GOT3 (cell line): ENCODE data around the gene RASGRF1.
"Not testable (repeated sequence)": the region's sequence is repeated elsewhere in the genome, so short reads cannot be mapped to it uniquely, and the experiment has no call there.

Experiments used
- DNase-seq: peaks from one replicate; lab custom pipeline; 2025; ENCODE audit warnings: mixed read lengths; lab: John Stamatoyannopoulos, UW

The RASGRF1 gene

DNA sequence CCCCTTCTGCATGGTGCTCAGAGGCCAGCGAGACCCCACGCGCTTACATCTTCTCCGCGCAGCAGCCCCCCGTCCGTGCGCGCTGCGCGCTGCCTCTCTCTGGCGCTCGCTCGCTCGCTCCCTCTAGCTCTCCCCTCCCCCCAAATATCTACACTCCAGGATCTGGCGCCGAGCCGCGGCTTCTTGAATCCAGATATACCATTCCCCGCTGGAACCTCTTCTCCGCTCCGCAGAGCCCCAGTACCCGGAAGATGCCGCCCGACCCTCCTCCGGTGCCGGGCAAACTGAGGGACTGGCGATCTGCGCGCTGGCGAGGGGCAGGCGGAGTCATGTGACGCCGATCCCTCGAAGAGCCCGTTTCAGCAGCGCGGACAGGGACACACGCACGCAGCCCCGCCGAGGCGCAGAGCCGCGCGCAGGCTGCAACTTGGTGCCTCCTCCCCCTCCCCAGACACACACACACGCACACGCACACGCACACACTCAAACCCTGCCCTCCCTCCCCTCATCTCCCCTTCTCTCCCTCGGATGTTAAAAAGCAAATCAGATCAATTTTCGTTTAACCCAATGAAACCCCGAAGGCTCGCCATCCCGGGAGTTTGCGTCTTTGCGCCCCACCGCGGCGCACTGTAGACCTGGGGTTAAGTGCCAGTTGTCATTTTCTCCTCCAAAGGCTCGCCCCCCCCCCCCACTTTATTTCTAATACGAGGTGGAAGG lies at the start of gene RASGRF1:
Gene RASGRF1, minus strand, starts transcription at position 294 of the 717 bp plus-strand sequence. Its CDS starts 282 bp downstream, at position 12.
- DNase-seq: no peak

- no peak for DNase-seq
These were observed 46.0 kb upstream of the RASGRF1 start for GRCh38 chr15:79136434-79137046.

- DNase-seq: no peak
These were observed 42.7 kb upstream of the RASGRF1 start for GRCh38 chr15:79133309-79133708.

DNA sequence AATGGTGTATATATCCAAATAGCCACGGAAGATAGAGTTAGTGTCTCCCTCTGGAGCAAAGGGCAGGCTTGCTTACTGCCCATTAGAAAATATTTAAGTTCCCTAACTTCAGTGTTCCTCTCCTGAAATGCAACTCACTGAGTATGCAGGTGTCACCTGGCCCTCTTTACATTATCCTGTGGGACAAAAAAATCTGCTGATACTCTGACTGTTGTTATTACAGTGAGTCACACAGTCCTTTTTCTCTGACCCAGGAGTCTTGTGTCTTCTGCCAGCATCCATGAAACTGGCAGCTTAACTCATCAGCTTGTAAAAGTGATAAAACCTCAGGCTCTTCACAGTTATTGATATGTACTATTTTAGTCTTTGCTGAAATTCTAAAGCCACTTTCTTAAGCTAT lies 42.2 kb upstream of the RASGRF1 start:
- DNase-seq: no peak

DNA sequence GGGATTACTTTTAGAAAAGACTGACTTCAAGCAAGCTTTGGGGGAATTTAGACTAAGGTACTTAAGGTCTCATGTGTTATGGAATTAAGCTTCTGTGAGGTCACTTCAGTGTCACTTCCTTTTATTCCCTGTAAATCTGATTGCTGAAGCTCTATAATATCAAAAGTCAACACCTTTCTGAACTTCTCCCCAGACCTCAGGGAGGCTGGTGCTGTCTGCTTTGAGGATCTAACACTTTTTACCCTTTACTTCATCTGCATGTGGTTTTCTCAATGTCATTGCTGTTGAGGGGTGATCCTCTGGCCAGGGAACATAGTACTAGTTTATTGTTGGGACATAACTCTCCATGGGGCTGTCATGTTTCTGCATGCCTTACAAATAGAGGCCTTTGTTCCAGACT lies 41.8 kb upstream of the RASGRF1 start:
- no peak for DNase-seq

- DNase-seq: no peak
These were observed 40.1 kb upstream of the RASGRF1 start for GRCh38 chr15:79130535-79131130.

GRCh38 chr15:79129235-79129634 lies 38.7 kb upstream of the RASGRF1 start:
- DNase-seq: no peak

DNA sequence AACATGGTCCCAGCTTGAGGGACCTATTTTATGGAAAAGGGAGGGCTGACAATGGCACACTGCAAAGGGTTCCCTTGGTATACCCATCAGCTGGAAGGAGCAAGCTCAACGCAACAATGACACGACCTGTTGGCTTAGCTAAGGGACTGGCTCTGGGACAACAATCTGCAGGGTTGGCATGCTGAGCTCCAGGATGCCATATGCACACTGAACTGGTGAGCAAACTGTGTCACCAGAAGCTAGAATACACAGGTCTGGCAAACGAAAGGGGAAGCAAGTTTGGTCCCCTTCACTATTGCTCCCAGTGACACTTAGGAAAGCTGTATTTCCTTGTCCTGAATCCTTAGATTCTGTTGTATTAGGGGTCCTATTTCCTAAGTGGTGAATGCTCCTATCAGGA lies 38.0 kb upstream of the RASGRF1 start:
- DNase-seq: no peak

DNA sequence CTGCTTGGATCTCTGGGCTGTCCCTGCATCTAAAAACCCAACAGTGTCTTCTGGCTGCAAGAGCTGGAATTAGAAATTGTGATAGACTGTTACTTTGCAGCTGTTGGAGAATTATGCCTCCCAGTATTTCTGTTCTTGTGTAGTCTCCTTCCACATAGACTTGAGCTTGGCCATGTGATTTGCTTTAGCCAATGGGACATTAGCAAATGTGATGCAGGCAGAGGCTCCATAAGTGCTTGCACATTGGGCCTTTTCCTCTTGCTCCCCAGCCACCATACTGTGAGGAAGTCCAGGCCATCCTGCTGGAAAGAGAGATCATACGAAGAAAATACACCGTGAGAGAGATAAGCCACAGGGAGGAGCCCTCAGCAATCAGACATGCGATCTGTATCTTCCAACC lies 33.8 kb upstream of the RASGRF1 start:
- DNase-seq: no peak

DNA sequence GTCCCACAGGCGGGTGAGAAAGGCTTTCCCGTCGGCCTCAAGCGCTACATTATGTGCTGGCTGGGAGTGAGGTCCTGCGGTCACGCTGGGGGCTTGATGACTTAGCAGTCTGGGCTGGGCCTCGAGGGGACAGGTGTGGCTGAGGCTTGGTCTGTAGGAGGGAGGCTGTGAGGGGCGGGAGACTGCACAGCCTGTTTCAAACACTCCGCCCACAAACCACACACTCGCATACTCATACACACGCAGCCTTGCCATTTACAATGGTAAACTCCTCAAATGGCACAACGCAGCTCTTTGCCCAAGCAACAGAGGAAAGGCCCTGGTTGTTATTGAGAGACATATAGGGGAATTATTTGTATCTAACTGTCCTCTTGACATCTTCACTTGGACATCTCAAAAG lies 32.4 kb upstream of the RASGRF1 start:
- no peak for DNase-seq

DNA sequence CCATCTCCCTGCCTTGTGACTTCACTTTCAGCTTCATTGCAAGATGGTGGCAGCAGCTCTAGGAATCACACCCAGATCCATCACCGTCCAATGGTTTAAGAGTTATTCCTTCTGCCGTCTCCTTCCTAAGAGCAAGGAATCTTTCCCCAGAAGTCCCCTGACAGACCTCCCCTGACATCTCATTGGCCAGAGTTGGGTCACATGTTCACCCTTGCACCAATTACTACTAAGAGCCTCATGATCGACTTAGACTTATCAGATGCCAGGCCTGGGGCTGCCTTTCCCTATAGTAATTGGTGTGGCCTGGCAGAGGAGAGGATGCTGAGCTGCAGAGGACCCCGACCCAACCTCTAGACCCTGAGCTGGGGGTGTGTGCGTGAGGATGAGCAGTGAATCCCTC lies 31.8 kb upstream of the RASGRF1 start:
- DNase-seq: no peak

DNA sequence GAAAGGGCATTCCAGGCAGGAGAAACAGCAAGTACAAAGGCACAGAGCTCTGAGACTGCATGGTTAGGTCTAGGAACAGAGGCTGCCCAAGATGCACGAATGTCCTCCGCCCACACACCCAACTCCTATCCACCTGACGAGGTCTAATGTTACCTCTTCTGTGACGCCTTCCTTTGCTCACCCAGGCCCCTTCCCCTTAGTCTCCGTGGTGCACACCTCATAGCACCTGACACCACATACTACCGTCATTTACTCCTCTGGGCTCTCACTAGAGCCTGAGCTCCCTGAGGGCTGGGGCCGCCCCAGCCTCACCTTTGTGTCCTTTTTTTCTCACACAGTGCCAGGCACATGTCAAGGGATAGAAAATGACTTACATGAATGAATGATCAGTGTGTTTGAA lies 31.0 kb upstream of the RASGRF1 start:
- no peak for DNase-seq

- DNase-seq: no peak
These were observed 27.0 kb upstream of the RASGRF1 start for GRCh38 chr15:79117442-79118204.

DNA sequence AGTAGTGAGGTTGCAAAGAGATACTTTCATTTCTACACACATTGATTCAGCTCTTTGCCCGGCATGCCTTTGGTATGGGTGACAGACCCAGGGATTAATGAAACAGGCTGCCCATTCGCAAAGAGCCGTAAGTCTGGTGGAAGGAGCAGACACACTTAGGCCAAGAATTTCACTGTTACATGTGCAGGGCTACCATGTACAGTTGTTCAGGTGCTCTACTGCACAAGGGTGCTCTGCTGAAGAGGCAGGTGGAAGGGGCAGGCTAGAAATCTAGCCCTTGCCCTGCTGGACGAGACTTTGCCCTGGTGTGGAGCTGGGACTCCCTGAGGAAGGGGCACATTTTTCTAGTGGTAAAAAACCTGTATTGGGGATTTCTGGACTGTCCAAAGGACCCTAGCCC lies 26.2 kb upstream of the RASGRF1 start:
- DNase-seq: no peak

DNA sequence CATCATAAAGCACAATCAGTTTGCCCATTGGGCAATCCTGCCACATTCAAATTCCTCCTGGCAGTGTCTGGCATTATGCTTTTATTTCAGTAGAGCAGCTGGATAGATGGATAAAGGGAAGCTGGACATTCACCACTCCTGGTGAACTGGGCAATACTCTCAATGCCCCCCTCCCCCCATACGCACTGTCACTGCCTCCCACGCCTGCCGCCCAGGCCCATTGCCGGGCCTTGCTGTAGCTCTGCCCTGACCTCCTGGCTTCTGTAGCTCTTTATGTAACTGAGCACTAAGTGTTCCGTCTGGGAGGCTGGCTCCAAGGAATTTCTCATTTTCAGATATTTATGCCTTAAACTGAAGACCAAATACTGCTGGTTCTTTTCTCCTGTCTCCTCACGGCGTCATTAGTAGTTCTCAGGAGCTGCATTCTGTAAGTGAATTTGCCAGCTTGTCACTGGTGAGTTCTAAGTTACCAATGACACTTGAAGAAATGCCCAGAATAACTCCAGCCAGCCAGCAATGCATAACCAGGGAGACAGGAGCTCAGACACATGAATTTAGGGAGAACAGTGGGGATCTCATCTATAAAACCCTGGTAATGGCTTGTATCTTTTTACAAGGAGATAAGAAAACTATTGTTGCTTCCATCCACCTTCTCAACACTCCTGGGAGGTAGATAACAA lies 25.5 kb upstream of the RASGRF1 start:
- no peak for DNase-seq

DNA sequence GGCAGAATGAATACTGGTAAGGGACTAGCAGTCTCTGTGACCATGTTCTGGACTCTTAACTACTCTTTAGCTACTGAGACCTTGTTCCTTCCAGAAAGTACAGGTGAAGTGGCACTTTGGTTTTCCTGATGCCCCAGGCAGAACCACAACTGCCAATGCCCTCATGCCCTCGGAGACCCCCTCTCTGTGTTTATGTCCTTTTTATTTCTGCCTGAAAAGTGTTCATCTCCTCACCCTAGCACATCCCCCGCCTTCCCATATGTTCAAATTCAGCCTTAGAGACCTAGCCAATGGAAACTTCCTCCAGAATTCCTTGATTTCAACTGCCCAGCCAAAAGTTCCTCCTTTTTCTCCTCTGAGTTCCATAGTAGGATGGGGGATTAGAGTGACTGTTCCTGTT lies 23.3 kb upstream of the RASGRF1 start:
- no peak for DNase-seq

- DNase-seq: not testable (repeated sequence)
These were observed 20.8 kb upstream of the RASGRF1 start for GRCh38 chr15:79111404-79111803.

- no peak for DNase-seq
These were observed 14.6 kb upstream of the RASGRF1 start for GRCh38 chr15:79105141-79105540.

DNA sequence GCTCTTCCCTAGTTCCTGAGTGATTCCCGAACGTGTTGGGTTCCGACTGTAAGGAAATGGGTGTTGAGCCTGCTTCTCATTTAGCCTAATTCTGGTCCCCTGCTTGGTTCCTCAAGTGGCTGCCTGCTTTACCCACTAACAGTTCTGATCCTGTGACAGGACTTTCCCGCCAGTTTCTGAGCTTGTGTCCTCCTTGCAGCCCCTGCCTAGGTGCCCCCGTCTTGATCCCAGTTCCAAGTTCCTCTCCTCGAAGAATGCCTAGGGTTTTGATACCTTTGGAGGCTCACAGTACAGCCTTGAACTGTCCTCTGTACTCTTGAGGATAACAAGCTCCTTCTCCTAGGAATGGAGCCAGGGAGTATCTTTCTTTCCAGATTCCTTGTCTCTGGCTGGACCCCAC lies 12.0 kb upstream of the RASGRF1 start:
- DNase-seq: no peak

DNA sequence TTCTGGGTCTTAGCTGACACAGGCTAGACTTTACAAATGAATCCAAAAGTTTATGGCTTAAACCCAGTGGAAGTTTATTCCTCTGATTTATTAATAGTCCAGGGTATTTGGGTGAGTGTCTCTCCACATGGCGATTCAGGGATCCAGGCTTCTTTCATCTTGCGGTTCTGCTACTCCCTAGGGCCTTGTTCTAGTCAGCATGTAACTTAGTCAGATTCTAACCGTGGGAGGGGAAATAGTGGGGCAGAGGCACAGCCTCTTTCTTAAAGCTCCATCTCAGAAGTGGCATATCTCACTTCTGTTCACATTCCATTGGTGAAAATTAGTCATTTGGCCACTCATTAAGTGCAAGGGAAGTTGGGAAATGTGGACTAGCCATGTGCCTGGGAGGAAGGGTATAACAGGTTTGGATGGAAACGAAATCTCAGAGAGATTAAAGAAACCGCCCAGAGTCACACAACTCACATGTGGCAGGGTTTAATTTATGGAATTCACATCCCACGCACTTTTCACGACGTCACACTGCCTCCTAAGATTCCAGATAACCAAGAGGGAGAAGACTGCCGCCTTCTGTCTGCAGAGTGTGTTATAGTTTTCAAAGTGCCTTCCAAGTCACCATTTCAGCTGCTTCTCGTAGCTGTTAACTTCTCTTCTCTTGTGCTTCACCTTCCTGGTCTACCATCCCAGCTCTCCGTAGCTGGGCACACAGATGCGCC lies 11.4 kb upstream of the RASGRF1 start:
- no peak for DNase-seq

DNA sequence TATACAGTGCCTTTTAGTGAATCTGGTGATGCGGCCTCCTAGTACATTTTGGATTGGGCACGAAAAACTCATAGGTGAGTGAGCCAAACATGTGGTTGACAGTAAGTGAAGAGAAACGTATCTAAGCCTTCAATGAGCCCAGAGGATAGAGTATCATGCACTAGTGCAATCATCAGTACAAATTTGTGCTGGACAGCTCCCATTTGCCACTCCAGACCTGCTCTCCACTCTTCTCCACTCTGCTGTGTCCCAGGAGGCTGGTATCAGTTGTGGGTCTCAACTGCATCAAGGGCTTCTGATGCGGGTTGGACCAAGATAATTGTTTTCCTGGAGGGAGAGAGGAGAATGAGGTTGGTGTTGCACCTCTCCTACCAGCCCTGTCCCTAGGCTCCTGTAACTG lies 9.1 kb upstream of the RASGRF1 start:
- no peak for DNase-seq
